GM19395 (cell line): ENCODE measurements around the gene PHLDB2.

Source experiments
- ATAC-seq: cut with Tn5 transposase; IDR thresholded peaks from one replicate; pipeline ENCODE4 v1.9.1; 2021; ENCODE audit warnings: mild to moderate bottlenecking, moderate library complexity; ENCODE audit not compliant: unreplicated experiment

Gene PHLDB2

GRCh38 chr3:111956995-111957734 lies 98.1 kb downstream of the PHLDB2 start:
- no peak for ATAC-seq

GRCh38 chr3:111961461-111962164 lies 102.5 kb downstream of the PHLDB2 start:
- no peak for ATAC-seq

- no peak for ATAC-seq
These were observed 104.4 kb downstream of the PHLDB2 start for GRCh38 chr3:111963424-111963823.

DNA sequence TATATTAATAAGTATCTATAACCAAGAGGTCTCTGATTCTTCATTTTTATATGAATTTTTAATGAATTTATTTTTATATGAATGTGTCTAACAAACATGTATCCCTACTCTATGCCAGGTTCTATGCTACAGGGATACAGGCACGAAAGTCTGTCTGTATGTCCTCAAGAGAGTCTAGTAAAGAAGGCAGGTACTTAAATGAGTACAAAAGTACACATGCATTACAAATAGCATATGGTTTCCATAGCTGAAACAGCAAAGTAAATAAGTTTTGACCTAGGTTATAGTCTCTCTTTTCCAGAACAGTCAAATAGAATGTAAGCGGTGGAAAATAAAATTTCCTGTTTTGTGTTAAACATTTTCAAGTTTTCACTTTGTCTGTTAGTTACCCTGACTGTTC lies 106.4 kb downstream of the PHLDB2 start:
- no peak for ATAC-seq

DNA sequence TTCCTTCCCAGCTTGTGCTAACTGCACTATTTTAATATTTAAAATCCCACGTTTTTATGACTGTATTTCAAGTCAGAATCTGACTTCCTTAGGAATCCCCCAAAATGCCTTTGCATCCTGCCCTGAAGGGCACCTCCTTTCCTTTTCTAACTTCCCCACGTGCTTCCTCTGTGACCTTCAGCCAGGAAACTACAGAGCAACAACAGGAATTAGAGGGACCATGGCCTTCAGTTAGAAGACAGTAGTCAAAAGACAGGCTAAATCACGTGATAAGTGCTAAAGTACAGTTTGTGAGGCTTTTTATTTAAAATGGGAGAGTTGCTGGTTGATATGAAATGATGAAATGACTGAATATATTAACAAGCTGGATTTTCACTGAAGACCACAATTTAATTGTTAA lies 108.0 kb downstream of the PHLDB2 start:
- ATAC-seq = no peak

DNA sequence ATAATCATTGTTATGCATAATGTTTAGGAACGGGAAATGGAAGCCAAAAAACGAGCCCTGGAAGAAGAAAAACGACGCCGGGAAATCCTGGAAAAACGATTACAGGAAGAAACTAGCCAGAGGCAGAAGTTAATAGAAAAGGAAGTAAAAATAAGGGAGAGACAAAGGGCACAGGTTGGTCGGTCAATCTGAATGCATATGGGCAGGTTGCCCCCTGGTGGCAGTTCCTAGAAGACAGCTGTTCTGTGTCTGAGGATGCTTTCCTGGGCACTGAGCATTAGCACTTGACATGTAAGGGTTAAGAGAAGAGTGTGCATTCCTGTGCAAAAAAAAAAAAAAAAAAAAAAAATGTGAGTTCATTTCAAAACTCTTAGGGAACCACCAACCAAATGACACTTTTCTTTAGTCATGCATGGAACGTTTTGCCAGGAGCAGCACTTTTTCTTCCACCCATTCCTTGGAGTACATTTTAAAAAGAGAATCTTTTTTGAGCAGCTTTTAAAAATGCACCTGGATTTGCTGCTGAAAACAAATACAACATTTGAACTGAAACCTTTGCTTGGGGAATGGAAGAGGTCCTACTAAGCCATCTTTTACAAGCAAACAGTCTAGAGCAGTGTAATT lies 108.7 kb downstream of the PHLDB2 start:
- peak; percentile 98 for ATAC-seq

DNA sequence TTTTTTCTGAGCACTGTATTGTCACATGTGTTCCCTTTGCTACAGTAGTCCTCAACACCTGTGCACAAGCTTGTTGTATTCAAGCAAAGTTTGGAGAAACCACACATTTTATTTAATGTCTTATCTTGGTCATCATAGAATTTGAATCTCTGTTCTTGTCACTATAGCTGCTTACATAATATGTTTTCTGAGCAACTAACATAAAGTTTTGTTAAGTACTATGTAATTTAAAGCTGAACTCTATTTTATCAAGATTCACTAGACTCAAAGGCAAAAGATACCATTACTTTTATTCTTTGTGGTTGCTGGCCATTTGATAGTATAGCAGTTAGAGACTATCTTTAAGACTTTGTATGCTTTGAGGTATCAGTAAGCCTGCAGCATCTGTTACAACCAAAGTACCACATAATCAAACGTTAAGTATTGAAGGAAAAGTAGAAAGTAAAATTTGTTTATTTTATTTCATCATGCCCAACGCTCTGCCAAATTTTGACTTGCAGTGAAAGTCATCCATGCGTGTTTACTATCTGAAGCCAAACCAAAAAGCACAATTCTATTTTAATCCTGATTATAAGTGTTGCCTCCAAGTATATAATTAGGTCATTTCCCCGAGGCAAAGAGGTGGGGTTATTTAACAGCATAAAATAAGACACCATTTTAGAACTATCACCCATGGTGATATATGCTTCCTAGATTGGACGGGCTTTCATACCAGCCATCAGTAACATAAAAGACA lies 109.4 kb downstream of the PHLDB2 start:
- no peak for ATAC-seq

DNA sequence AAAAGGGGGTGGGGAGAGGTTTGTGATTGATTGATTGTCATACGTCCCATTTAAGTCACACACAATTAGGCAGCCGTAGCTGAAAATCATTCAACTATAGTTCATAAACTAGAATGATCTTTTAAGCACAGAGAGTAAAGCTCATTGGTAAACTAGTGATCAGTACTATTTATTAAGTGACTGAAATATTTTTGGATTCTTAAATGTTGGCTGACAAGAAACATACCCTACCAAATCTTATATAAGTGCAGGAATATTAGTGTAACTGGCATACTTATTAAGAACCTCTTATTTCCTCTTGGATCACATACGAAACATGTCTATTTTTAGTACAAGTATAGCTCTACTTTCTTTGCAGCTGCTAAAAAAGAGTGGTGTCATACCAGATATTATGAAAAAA lies 111.3 kb downstream of the PHLDB2 start:
- ATAC-seq = no peak

DNA sequence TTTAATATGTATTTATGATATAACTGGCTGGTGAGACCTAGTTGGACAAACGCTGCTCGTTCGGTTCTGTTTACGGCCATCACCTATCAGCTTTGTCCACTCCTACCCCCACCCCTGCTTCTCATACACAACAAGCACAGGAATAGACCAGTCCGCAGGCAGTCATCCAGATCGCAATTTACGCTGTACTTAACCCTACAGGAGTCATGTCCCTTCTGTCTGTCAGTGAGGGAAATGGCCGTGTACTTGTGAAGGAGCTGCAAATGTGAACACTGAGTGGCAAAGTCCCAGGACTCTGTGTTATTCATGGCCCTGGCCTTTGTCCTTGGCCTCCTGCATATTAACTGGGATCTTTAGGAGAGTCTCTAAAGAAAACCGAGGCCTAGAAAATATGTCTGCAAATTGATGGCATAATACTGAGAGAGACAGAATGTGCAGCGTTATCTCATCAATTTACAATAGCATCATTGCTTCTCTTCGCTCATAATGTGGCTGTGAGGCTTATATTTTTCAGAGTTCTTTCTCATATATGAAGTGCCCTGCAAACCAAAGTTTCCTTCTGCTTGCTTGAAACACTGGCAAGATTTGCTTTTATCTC lies 112.6 kb downstream of the PHLDB2 start:
- no peak for ATAC-seq

DNA sequence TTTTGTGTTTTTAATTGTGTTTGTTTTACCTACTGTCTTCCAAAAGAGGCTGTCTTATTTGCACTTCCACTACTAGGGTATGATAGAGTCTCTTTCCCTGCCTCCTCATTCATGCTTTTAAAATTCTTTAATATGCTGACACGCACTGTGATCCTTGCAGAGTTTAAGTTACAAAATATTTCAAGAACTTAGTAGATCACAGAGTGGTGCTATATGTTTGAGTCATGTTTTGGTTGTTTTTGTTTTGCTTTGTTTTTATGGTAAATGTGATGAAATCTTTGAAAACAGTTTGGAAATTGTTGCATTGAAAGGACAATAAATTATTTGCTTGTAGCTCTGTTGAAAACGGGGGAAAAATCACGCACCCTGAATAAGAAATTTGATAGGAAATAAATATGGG lies 113.8 kb downstream of the PHLDB2 start:
- ATAC-seq = no peak

GRCh38 chr3:111975131-111975530 lies 116.1 kb downstream of the PHLDB2 start:
- ATAC-seq = no peak

- no peak for ATAC-seq
These were observed 117.2 kb downstream of the PHLDB2 start for GRCh38 chr3:111976254-111976653.

DNA sequence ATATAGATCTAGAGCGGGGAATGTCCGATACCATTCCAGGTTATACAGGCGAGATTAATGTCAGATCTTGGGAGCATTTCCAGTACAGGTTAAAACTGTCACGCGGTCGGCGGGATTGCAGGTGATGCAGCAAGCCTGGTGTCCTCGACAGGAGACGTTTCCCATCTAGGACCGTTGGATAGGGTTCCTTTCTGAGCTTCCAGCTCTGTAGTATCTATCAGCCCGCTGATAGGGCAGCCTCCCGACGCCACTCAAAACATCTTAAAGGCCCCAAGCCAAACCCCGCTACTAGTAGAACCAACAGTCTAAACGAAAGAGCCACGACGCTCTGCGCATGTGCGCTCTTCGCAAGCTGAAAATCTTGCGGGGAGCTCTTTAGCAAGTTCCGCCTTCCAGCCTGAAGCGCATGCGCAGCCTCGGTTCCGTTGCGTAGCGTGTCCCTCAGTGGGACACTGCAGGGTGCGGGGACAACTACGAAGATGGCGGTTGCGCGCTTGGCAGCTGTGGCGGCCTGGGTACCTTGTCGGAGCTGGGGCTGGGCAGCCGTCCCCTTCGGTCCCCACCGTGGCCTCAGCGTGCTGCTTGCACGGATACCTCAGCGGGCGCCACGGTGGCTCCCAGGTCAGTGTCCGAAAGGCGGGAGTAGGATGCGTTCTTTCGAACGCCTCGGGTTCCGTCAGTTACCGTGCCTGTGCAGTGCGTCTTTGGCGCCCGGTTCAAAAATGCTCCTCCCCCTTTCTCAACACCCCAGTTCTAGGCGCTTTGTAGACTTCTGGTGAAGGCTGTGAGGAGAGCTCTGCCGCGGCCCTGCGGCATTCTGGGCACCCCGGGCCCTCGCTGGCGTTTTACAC lies 119.7 kb downstream of the PHLDB2 start, which contains the start of gene ABHD10:
TSS of gene ABHD10 (plus strand) at position 444 of the 851 bp plus-strand sequence. CDS start at position 480, 36 bp downstream.
- peak; percentile 96 for ATAC-seq

DNA sequence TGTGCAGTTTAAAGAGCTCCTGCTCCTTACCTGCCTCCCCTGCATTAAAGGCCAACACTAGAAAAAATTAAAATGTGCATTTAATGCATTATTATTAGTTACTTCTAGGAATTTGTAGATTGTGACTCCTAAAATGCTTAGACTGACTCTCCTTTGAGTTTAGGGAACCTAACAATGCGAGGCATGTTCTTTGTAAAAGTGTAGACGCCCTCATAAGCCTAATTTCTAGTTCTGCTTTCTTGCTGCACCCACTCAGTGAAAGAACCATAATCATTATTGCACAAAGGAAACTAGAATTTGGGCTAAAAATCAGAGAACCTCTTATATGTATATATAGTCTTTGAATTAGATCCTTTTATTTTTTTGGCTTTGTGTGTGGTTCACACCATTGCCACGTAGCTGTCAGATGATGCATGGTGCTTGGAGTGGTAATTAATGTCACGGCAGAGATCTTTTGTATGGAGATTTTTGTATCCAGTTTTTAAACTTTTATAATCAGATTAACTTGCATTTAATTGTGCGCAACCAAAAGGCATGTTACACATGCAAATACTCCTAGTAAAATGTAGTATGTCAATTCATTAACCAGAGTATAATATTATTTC lies 120.5 kb downstream of the PHLDB2 start:
- ATAC-seq = peak; percentile 46

DNA sequence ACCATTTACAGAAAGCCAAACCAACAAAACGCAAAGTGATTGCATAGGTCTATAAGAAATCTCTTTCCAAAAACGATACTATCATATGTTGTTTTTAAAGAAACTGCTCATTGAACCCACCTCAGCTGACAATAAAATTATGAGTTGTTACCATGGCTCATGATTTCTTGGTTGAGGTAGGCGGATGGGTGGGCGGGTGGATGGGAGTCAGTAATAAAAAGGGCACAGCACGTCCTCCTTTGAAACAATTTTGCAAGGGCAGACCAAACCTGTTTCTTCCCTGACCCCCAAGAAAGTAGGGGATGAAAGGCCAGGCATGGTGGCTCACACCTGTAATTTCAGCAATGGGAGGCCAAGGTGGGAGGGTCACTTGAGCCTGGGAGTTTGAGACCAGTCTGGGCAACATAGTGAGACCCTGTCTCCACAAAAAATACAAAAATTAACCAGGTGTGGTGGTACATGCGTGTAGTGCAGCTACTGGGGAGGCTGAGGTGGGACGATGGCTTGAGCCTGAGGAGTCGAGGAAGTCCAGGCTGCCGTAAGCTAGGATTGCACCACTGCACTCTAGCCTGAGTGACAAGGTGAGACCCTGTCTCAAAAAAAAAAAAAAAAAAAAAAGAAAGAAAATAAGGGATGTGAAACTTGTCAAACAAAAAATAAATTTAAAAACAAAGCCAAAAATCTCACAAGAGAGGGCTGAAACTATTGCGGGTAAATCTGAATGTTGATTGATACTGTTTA lies 121.8 kb downstream of the PHLDB2 start:
- no peak for ATAC-seq

GRCh38 chr3:111981457-111981763 lies 122.3 kb downstream of the PHLDB2 start:
- no peak for ATAC-seq

- ATAC-seq = no peak
These were observed 125.7 kb downstream of the PHLDB2 start for GRCh38 chr3:111984636-111985298.

DNA sequence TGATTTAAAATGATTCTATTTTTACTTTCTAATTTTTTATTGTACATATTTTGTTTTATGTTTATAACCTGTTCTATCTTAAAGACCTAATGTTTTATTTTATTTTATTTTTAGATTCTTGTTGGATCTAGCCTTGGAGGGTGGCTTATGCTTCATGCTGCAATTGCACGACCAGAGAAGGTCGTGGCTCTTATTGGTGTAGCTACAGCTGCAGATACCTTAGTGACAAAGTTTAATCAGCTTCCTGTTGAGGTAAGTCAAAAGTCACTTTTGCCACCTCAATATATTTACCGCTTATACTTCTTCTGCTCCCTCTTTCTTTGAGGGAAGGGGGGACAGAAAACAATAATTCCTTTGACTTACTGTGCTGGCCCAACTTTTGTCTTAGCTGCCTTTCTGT lies 127.7 kb downstream of the PHLDB2 start:
- ATAC-seq = no peak
